PC-9 (cell line): ENCODE measurements around the gene HES1. TPM values are rescaled to one million over a fixed set of nuclear protein-coding genes. Genes with fewer than 3 reads are reported as not detected.
A peak's percentile ranks its signal among the peaks of the same experiment; 100 is the strongest.

Experiments used
- BruUV-seq: library from RNA; stranded (reverse); fragments of 400-500 nt; replicated peaks from 2 replicates; lab custom pipeline; 2021; lab: Mats Ljungman, UMichigan
- CTCF ChIA-PET: fragments of 300-600 bp; sonication (Branson Sonifier 250); formaldehyde crosslinking; loops from one replicate; lab custom pipeline; 2022; ENCODE audit warnings: antibody characterized with exemption; lab: Charles Lee
- POLR2A ChIA-PET: fragments of 300-600 bp; sonication (Branson Sonifier 250); formaldehyde crosslinking; loops from one replicate; lab custom pipeline; 2022; ENCODE audit warnings: antibody characterized with exemption; ENCODE audit not compliant: unreplicated experiment; lab: Charles Lee
- DNase-seq, 2 experiments: peaks; one replicate each; pipeline versions ENCODE4 v3.0.0 to v3.0.0-alpha.2; 2015 to 2022; ENCODE audit warnings: mixed read lengths in 1 of 2
- H2AFZ ChIP-seq: fragments of 200-600 bp; sonication (generic); 2 replicates; pipeline ENCODE4 v1.8.1; 2017; ENCODE audit warnings: antibody characterized with exemption
- H3F3A ChIP-seq: fragments of 200-600 bp; sonication (generic); 2 replicates; pipeline ENCODE4 v1.8.1; 2017; ENCODE audit warnings: antibody characterized with exemption, mild to moderate bottlenecking, low read depth; ENCODE audit not compliant: insufficient read depth
- H3K27ac ChIP-seq: fragments of 200-600 bp; sonication (generic); 2 replicates; pipeline ENCODE4 v1.6.1; 2016; ENCODE audit warnings: mixed run types
- H3K27me3 ChIP-seq: fragments of 200-600 bp; sonication (generic); 2 replicates; pipeline ENCODE4 v1.6.1; 2016; ENCODE audit warnings: low read depth, mixed run types; ENCODE audit not compliant: insufficient read depth
- H3K36me3 ChIP-seq: fragments of 200-600 bp; sonication (generic); 2 replicates; pipeline ENCODE4 v1.6.1; 2016; ENCODE audit warnings: low read depth, mixed run types
- H3K4me1 ChIP-seq: fragments of 200-600 bp; sonication (generic); replicated peaks from 2 replicates; pipeline ENCODE4 v1.6.1; 2016; ENCODE audit warnings: mixed run types; ENCODE audit not compliant: insufficient read depth
- H3K4me2 ChIP-seq: fragments of 200-600 bp; sonication (generic); 2 replicates; pipeline ENCODE4 v1.6.1; 2017; ENCODE audit warnings: mixed run types
- H3K4me3 ChIP-seq: fragments of 200-600 bp; sonication (generic); 2 replicates; pipeline ENCODE4 v1.6.1; 2016; ENCODE audit warnings: mixed run types
- H3K79me2 ChIP-seq: fragments of 200-600 bp; sonication (generic); 2 replicates; pipeline ENCODE4 v1.6.1; 2017; ENCODE audit warnings: low read depth, mixed run types
- H3K9me2 ChIP-seq: fragments of 200-600 bp; sonication (generic); 2 replicates; pipeline ENCODE4 v1.8.1; 2017; ENCODE audit warnings: mild to moderate bottlenecking; ENCODE audit not compliant: insufficient read depth
- H3K9me3 ChIP-seq: fragments of 200-600 bp; sonication (generic); 2 replicates; pipeline ENCODE4 v1.8.1; 2016; ENCODE audit warnings: low read depth; ENCODE audit not compliant: insufficient read depth
- H4K20me1 ChIP-seq: fragments of 200-600 bp; sonication (generic); 2 replicates; pipeline ENCODE4 v1.8.1; 2017; ENCODE audit not compliant: insufficient read depth
- EZH2 ChIP-seq: fragments of 200-600 bp; sonication (generic); IDR thresholded peaks from 2 replicates; pipeline ENCODE4 v1.8.0; 2017; ENCODE audit warnings: antibody characterized with exemption, low read depth
- intact Hi-C: fragments of 100-400 bp; cut with micrococcal nuclease; formaldehyde crosslinking; loops from one replicate; pipeline ENCODE4 v1.10.0; 2022; ENCODE audit not compliant: unreplicated experiment
- total RNA-seq: library from RNA; stranded (reverse); gene quantifications from 2 replicates; pipeline ENCODE4 v1.2.3, GENCODE V29; 2021
- TF ChIP-seq, protein P1 (sequence below): fragments of 200-600 bp; sonication (generic); conservative IDR thresholded peaks from 2 replicates; pipeline ENCODE4 v1.6.1; 2017; ENCODE audit warnings: mixed run types, antibody characterized with exemption, mild to moderate bottlenecking, moderate library complexity

The HES1 gene
- total RNA-seq, 1 experiment from 2014 or later = 66.5 TPM

DNA sequence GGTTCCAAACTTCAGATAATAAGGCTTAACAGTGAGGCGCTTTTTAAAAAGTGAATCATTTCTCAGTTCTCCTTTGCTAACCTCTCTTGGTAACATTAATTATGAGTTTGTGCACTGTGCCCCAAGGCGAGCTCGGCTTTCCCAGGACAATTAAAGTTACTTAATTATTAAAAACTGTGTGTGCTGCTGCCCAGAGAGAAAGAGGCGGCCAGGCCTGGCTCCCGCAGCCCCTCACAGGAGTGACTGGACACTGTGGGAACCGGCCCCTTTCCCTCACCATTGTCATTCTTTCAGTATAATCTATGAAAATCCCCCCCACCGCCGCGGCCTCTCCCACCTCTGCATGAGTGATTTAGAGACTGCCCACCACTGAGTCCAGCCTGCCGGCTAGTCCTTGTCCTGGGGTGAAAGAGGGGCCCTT lies 43.1 kb upstream of the HES1 start:
- Histone ChIP-seq H3K27me3 (no peaks in the 10 kb centered on the region), H3K79me2 (peaks cover 52% of the 10 kb centered on the region), H3K36me3 (no peaks in the 10 kb centered on the region), H2AFZ (no peak overlapping the region), H4K20me1 (0 out of 2 replicates have a peak, but pooled peaks cover 7% of the 10 kb centered on the region), H3K4me3 (peak overlapping the region; percentile 75), H3F3A (peaks cover 44% of the 10 kb centered on the region), H3K27ac (peak overlapping the region; percentile 98), H3K9me3 (no peaks in the 10 kb centered on the region), H3K4me2 (peak overlapping the region; percentile 86), H3K9me2 (no peaks in the 10 kb centered on the region), H3K4me1 (peaks cover 48% of the 10 kb centered on the region)
- DNase-seq = no peak
- no peak for TF ChIP-seq EZH2
- TF ChIP-seq, protein P1, sequence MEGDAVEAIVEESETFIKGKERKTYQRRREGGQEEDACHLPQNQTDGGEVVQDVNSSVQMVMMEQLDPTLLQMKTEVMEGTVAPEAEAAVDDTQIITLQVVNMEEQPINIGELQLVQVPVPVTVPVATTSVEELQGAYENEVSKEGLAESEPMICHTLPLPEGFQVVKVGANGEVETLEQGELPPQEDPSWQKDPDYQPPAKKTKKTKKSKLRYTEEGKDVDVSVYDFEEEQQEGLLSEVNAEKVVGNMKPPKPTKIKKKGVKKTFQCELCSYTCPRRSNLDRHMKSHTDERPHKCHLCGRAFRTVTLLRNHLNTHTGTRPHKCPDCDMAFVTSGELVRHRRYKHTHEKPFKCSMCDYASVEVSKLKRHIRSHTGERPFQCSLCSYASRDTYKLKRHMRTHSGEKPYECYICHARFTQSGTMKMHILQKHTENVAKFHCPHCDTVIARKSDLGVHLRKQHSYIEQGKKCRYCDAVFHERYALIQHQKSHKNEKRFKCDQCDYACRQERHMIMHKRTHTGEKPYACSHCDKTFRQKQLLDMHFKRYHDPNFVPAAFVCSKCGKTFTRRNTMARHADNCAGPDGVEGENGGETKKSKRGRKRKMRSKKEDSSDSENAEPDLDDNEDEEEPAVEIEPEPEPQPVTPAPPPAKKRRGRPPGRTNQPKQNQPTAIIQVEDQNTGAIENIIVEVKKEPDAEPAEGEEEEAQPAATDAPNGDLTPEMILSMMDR = no peak
- POLR2A ChIA-PET = no interaction called here
- BruUV-seq = no TSS peak
- intact Hi-C loops = loop anchor here (5.0 kb wide), 1 partner anchor 114 kb away; no protein-coding TSS in a partner anchor
- CTCF ChIA-PET = no interaction called here

DNA sequence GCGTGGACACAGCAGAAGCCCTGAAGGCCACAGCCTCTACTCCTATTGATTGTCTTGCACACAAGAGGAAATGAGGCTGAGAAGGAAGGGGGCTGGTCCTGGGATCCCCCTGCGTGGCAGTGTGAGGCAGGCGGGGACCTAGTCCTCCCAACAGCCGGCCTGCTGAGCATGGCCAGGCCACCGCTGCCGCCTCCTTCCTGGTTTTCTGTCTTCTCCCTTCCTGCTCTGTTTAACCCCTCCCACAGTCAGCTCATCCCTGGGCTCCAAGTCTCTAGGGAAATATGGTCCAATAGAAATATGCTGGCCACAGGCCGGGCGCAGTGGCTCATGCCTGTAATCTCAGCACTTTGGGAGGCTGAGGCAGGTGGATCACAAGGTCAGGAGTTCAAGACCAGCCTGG lies 42.1 kb upstream of the HES1 start:
- H3K4me1 ChIP-seq = peaks cover 40% of the 10 kb centered on the region
- peak overlapping the region; percentile 75 for H3K4me3 ChIP-seq

DNA sequence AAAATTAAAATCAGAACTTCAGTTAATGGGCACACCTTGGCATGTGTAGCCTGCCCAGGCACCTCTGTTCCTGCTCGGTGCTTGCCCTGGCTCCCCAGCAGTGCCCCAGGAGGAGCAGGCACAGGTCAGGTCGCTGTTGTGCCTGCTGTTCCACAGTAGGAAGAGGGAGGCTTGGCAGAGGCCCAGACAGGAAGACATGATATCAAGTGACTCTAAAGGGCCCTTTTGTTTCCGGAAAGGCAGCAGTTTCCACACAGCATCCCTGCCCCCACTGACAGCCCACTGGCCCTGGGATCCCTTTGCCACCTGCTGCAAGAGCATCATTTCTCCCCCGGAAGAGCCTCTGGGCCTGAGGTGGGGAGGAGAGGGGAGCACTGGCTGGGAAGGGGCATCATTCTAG lies 40.5 kb upstream of the HES1 start:
- H3K9me2 ChIP-seq = no peaks in the 10 kb centered on the region
- intact Hi-C loops = no loop called here
- no peaks in the 10 kb centered on the region for H3K9me3 ChIP-seq
- H3K36me3 ChIP-seq = no peaks in the 10 kb centered on the region
- no peak for TF ChIP-seq EZH2
- TF ChIP-seq, protein P1 = no peak
- H3K4me2 ChIP-seq = peak overlapping the region; percentile 14; the same call in 1 of the 2 replicates
- 0 out of 2 replicates have a peak, but pooled peaks cover 7% of the 10 kb centered on the region for H4K20me1 ChIP-seq
- H2AFZ ChIP-seq = no peak overlapping the region
- peaks cover 51% of the 10 kb centered on the region for H3K79me2 ChIP-seq
- DNase-seq = no peak
- H3K4me1 ChIP-seq = peaks cover 27% of the 10 kb centered on the region
- no peak overlapping the region for H3K27ac ChIP-seq
- CTCF ChIA-PET = no interaction called here
- peaks cover 28% of the 10 kb centered on the region for H3F3A ChIP-seq
- POLR2A ChIA-PET = no interaction called here
- H3K4me3 ChIP-seq = no peak overlapping the region
- no peaks in the 10 kb centered on the region for H3K27me3 ChIP-seq
- no TSS peak for BruUV-seq

More for the DNA sequence above, 42.1 kb upstream of the HES1 start:
- CTCF ChIA-PET = no interaction called here
- Histone ChIP-seq H3K79me2 (peaks cover 52% of the 10 kb centered on the region), H3F3A (peaks cover 40% of the 10 kb centered on the region), H3K27me3 (no peaks in the 10 kb centered on the region), H3K36me3 (no peaks in the 10 kb centered on the region), H3K9me2 (no peaks in the 10 kb centered on the region), H3K9me3 (no peaks in the 10 kb centered on the region), H3K4me2 (peak overlapping the region; percentile 86), H2AFZ (no peak overlapping the region), H3K27ac (peak overlapping the region; percentile 98), H4K20me1 (0 out of 2 replicates have a peak, but pooled peaks cover 7% of the 10 kb centered on the region)
- intact Hi-C loops = loop anchor here (5.0 kb wide), 1 partner anchor 113 kb away; no protein-coding TSS in a partner anchor
- TF ChIP-seq, protein P1 = no peak
- no peak for TF ChIP-seq EZH2
- peak; percentile 26 to 62 for DNase-seq
- POLR2A ChIA-PET = interaction anchor here (0.6 kb wide), 1 partner anchor 41 kb away, joined by 3 read pairs; no protein-coding TSS in a partner anchor
- BruUV-seq = no TSS peak
